Esophagus squamous epithelium (tissue), 5 donors: ENCODE data around the gene SRRT. TPM values are rescaled to one million over a fixed set of nuclear protein-coding genes. Genes with fewer than 3 reads are reported as not detected.

ENCODE experiments used
- DNase-seq: peaks from one replicate; lab custom pipeline; 2025; lab: John Stamatoyannopoulos, UW
- H3K27ac ChIP-seq, 4 donors: fragments of 200-600 bp; sonication (generic); one replicate each; pipeline ENCODE4 v1.5.1; 2016 to 2019; ENCODE audit warnings: mild to moderate bottlenecking in 1 of 4
- H3K27me3 ChIP-seq, 4 donors: fragments of 200-600 bp; sonication (generic); 1 replicate in 3 of 4; 2 replicates in 1 of 4; pipeline versions ENCODE4 v1.5.1 to v1.6.0; 2017 to 2021; ENCODE audit warnings: antibody characterized with exemption in 1 of 4
- H3K36me3 ChIP-seq, 3 donors: fragments of 200-600 bp; sonication (generic); one replicate each; pipeline ENCODE4 v1.5.1; 2016 to 2019
- H3K4me1 ChIP-seq, 3 donors: fragments of 200-600 bp; sonication (generic); one replicate each; pipeline ENCODE4 v1.5.1; 2017 to 2019
- H3K4me3 ChIP-seq, 4 donors: fragments of 200-600 bp; sonication (generic); 1 replicate in 3 of 4; 2 replicates in 1 of 4; pipeline ENCODE4 v1.5.1; 2016 to 2019; ENCODE audit warnings: mild to moderate bottlenecking in 2 of 4, moderate library complexity in 1 of 4
- H3K9me3 ChIP-seq, 3 donors: fragments of 200-600 bp; sonication (generic); one replicate each; pipeline ENCODE4 v1.5.1; 2016 to 2019
- CTCF ChIP-seq, 6 experiments: fragments of 450-650 bp in 4 of 6; fragments of 200-600 bp in 2 of 6; sonication (generic) in 2 of 6; IDR thresholded peaks; one replicate each; pipeline ENCODE4 v1.5.1; 2016 to 2019; ENCODE audit warnings: antibody characterized with exemption in 6 of 6, mild to moderate bottlenecking in 4 of 6, moderate library complexity in 4 of 6
- POLR2A ChIP-seq, 4 donors: fragments of 450-650 bp; IDR thresholded peaks; one replicate each; pipeline ENCODE4 v1.6.1; 2017; ENCODE audit warnings: antibody characterized with exemption in 4 of 4, mild to moderate bottlenecking in 4 of 4, moderate library complexity in 3 of 4
- WGBS, 2 donors: methylation state at CpG; one replicate each; pipeline ENCODE4 v1.1.5; 2018; 5-methylcytosine and 5-hydroxymethylcytosine counted together
- intact Hi-C: fragments of 100-400 bp; cut with DNase I; formaldehyde crosslinking; loops from one replicate; pipeline ENCODE4 v1.15.0; 2022
- total RNA-seq, 4 donors: library from RNA; depleted of rRNA; stranded (reverse); fragments of >200 nt; gene quantifications; one replicate each; pipeline ENCODE4 v1.1.0, GENCODE V29; 2016
- donor health status: DM: yes; HTN: yes; CAD: no.

Gene SRRT
- total RNA-seq, 4 donors from 2014 or later: 53.8 to 91.0 (median 68.4) TPM

GRCh38 chr7:100855515-100855914 lies 19.4 kb upstream of the SRRT start:
- H3K27ac ChIP-seq: no peak overlapping the region
- H3K36me3 ChIP-seq: peaks cover 2 to 51% (median 7%) of the 10 kb centered on the region in 3 donors
- WGBS, 2 donors: 91 to 100% methylated on average over 1 to 10 of the region's 10 CpGs
- TF ChIP-seq CTCF (IDR thresholded peaks at IDR 0.05) (no peak), POLR2A (IDR thresholded peaks at IDR 0.05) (no peak)
- no peak for DNase-seq
- no peak overlapping the region for H3K4me3 ChIP-seq
- H3K9me3 ChIP-seq: no peaks in the 10 kb centered on the region
- H3K4me1 ChIP-seq: peaks cover 17 to 34% (median 18%) of the 10 kb centered on the region in 3 donors
- no peaks in the 10 kb centered on the region for H3K27me3 ChIP-seq
- intact Hi-C loops: loop anchor here (5.0 kb wide), 1 partner anchor 158 kb away; no protein-coding TSS in a partner anchor

- WGBS, 2 donors: 100% methylated on average over 1 to 7 of the region's 16 CpGs
Observed at GRCh38 chr7:100856871-100857282, 18.0 kb upstream of the SRRT start.

GRCh38 chr7:100859856-100860255 lies 15.0 kb upstream of the SRRT start:
- peaks cover 16 to 81% (median 19%) of the 10 kb centered on the region in 3 donors for H3K36me3 ChIP-seq
- TF ChIP-seq POLR2A (IDR thresholded peaks at IDR 0.05) (no peak), CTCF (IDR thresholded peaks at IDR 0.05) (no peak)
- intact Hi-C loops: loop anchor here (5.0 kb wide), 1 partner anchor 163 kb away; no protein-coding TSS in a partner anchor
- DNase-seq: no peak
- H3K9me3 ChIP-seq: no peaks in the 10 kb centered on the region
- H3K27me3 ChIP-seq: no peaks in the 10 kb centered on the region
- no peak overlapping the region for H3K27ac ChIP-seq
- WGBS, 2 donors: 81 to 85% methylated on average over 10 to 15 of the region's 15 CpGs
- peaks cover 0 to 11% (median 0%) of the 10 kb centered on the region in 3 donors for H3K4me1 ChIP-seq
- no peak overlapping the region for H3K4me3 ChIP-seq

More at GRCh38 chr7:100856871-100857282, 18.0 kb upstream of the SRRT start:
- H3K27me3 ChIP-seq: no peaks in the 10 kb centered on the region
- H3K4me1 ChIP-seq: peaks cover 14 to 28% (median 16%) of the 10 kb centered on the region in 3 donors
- no peaks in the 10 kb centered on the region for H3K9me3 ChIP-seq
- intact Hi-C loops: loop anchor here (5.0 kb wide), 1 partner anchor 160 kb away; no protein-coding TSS in a partner anchor
- no peak overlapping the region for H3K4me3 ChIP-seq
- TF ChIP-seq POLR2A (IDR thresholded peaks at IDR 0.05): no peak
- TF ChIP-seq CTCF (IDR thresholded peaks at IDR 0.05): no peak
- DNase-seq: no peak
- H3K36me3 ChIP-seq: peaks cover 15 to 64% (median 16%) of the 10 kb centered on the region in 3 donors
- no peak overlapping the region for H3K27ac ChIP-seq

GRCh38 chr7:100860702-100861615 lies 13.9 kb upstream of the SRRT start:
- H3K36me3 ChIP-seq: peaks cover 16 to 74% (median 19%) of the 10 kb centered on the region in 3 donors
- no peak for DNase-seq
- H3K27me3 ChIP-seq: no peaks in the 10 kb centered on the region
- 80 to 89% methylated on average over 4 to 5 of the region's 18 CpGs for WGBS, 2 donors
- TF ChIP-seq CTCF (IDR thresholded peaks at IDR 0.05) (no peak), POLR2A (IDR thresholded peaks at IDR 0.05) (no peak)
- no peak overlapping the region for H3K27ac ChIP-seq
- intact Hi-C loops: no loop called here
- H3K4me3 ChIP-seq: no peak overlapping the region
- peaks cover 4 to 22% (median 5%) of the 10 kb centered on the region in 3 donors for H3K4me1 ChIP-seq
- no peaks in the 10 kb centered on the region for H3K9me3 ChIP-seq

- no peak for DNase-seq
- Histone ChIP-seq H3K27ac (no peak overlapping the region), H3K36me3 (peaks cover 16 to 68% (median 19%) of the 10 kb centered on the region in 3 donors), H3K4me1 (peaks cover 11 to 29% (median 11%) of the 10 kb centered on the region in 3 donors), H3K4me3 (no peak overlapping the region), H3K9me3 (no peaks in the 10 kb centered on the region), H3K27me3 (no peaks in the 10 kb centered on the region)
- TF ChIP-seq POLR2A (IDR thresholded peaks at IDR 0.05) (no peak), CTCF (IDR thresholded peaks at IDR 0.05) (no peak)
- intact Hi-C loops: no loop called here
- 87 to 88% methylated on average over 10 to 14 of the region's 14 CpGs for WGBS, 2 donors
Observed at GRCh38 chr7:100861616-100861985, 13.3 kb upstream of the SRRT start.
